Measurements from ENCODE around the gene IGF2R.

GRCh38 chr6:160117137-160117536 lies 148.3 kb downstream of the IGF2R start:
- TF ChIP-seq CTCF (conservative IDR thresholded peaks at IDR 0.05; ENCODE audit: low read depth, low read length) (no peak), EZH2 (IDR thresholded peaks at IDR 0.05; ENCODE audit: low read length, unreplicated experiment) (no peak), EZH2phosphoT487 (IDR thresholded peaks at IDR 0.05; ENCODE audit: borderline replicate concordance, low read length) (no peak)
